Glutamatergic neuron (in vitro differentiated cells): ENCODE measurements around the gene AMN. TPM values are rescaled to one million over a fixed set of nuclear protein-coding genes. Genes with fewer than 3 reads are reported as not detected.
A peak's percentile ranks its signal among the peaks of the same experiment; 100 is the strongest.
"Not testable (repeated sequence)": the region's sequence is repeated elsewhere in the genome, so short reads cannot be mapped to it uniquely, and the experiment has no call there.

Experiments used
- DNase-seq: peaks from one replicate; pipeline ENCODE4 v3.0.0; 2022
- H3K27ac Mint-ChIP-seq: one replicate; pipeline ENCODE4 v1.8.0; 2020; ENCODE audit warnings: mild to moderate bottlenecking, mixed read lengths, inconsistent platforms; ENCODE audit not compliant: unreplicated experiment
- H3K27me3 Mint-ChIP-seq: one replicate; pipeline ENCODE4 v1.8.0; 2020; ENCODE audit warnings: mild to moderate bottlenecking, moderate library complexity, mixed read lengths, inconsistent platforms; ENCODE audit not compliant: unreplicated experiment
- H3K36me3 Mint-ChIP-seq: one replicate; pipeline ENCODE4 v1.8.0; 2020; ENCODE audit warnings: mild to moderate bottlenecking, mixed read lengths, inconsistent platforms; ENCODE audit not compliant: unreplicated experiment
- H3K4me1 Mint-ChIP-seq: one replicate; pipeline ENCODE4 v1.8.0; 2020; ENCODE audit warnings: mild to moderate bottlenecking, low read depth, mixed read lengths, inconsistent platforms; ENCODE audit not compliant: unreplicated experiment
- H3K4me3 Mint-ChIP-seq: one replicate; pipeline ENCODE4 v1.8.0; 2020; ENCODE audit warnings: mild to moderate bottlenecking, mixed read lengths, inconsistent platforms; ENCODE audit not compliant: unreplicated experiment
- H3K9me3 Mint-ChIP-seq: one replicate; pipeline ENCODE4 v1.8.0; 2020; ENCODE audit warnings: mild to moderate bottlenecking, moderate library complexity, mixed read lengths, inconsistent platforms; ENCODE audit not compliant: unreplicated experiment
- CTCF ChIP-seq: fragments of 200-600 bp; sonication (generic); IDR thresholded peaks from one replicate; pipeline ENCODE4 v1.5.0; 2021; ENCODE audit not compliant: partially characterized antibody, unreplicated experiment
- long read RNA-seq: library from polyadenylated mRNA; unstranded; transcript quantifications from one replicate; pipeline ENCODE4 v2.0.0, GENCODE V29; 2020; ENCODE audit not compliant: unreplicated experiment
- total RNA-seq: library from RNA; stranded (reverse); fragmentation: NEBNext Ultra II Directional; extraction: Animal tissue kit (Norgen Biotek cat#: 25700); gene quantifications from one replicate; pipeline ENCODE4 v1.2.1, GENCODE V29; 2021; ENCODE audit not compliant: unreplicated experiment

Gene AMN
- total RNA-seq = 0.34 TPM
- long read RNA-seq = 0 reads

GRCh38 chr14:102922490-102923200, at the start of gene AMN:
Gene AMN, plus strand, starts transcription at chr14:102922663. Its CDS starts 26 bp downstream, at chr14:102922689.
- H3K4me3 Mint-ChIP-seq = no peak within 1 kb of the TSS
- no peak for TF ChIP-seq CTCF
- no peaks in the 10 kb centered on the region for H3K36me3 Mint-ChIP-seq
- H3K27me3 Mint-ChIP-seq = peaks cover 8% of the 10 kb centered on the region
- peaks cover 3% of the 10 kb centered on the region for H3K4me1 Mint-ChIP-seq
- no peak within 1 kb of the TSS for H3K27ac Mint-ChIP-seq
- peaks cover 4% of the 10 kb centered on the region for H3K9me3 Mint-ChIP-seq
- no peak for DNase-seq

- no peak for DNase-seq
- Mint-ChIP-seq H3K27me3 (peaks cover 6% of the 10 kb centered on the region), H3K4me1 (peaks cover 11% of the 10 kb centered on the region), H3K27ac (no peak overlapping the region), H3K4me3 (no peak overlapping the region), H3K9me3 (peaks cover 3% of the 10 kb centered on the region), H3K36me3 (no peaks in the 10 kb centered on the region)
- no peak for TF ChIP-seq CTCF
Observed at GRCh38 chr14:102873131-102873530, 49.3 kb upstream of the AMN start.

- TF ChIP-seq CTCF = no peak
- H3K4me1 Mint-ChIP-seq = peaks cover 11% of the 10 kb centered on the region
- H3K27ac Mint-ChIP-seq = no peak overlapping the region
- no peaks in the 10 kb centered on the region for H3K36me3 Mint-ChIP-seq
- peaks cover 6% of the 10 kb centered on the region for H3K27me3 Mint-ChIP-seq
- peaks cover 3% of the 10 kb centered on the region for H3K9me3 Mint-ChIP-seq
- H3K4me3 Mint-ChIP-seq = no peak overlapping the region
- no peak for DNase-seq
Observed at GRCh38 chr14:102873546-102874061, 48.9 kb upstream of the AMN start.

GRCh38 chr14:102875652-102876051, 46.8 kb upstream of the AMN start:
- H3K36me3 Mint-ChIP-seq = no peaks in the 10 kb centered on the region
- peaks cover 4% of the 10 kb centered on the region for H3K27me3 Mint-ChIP-seq
- H3K4me3 Mint-ChIP-seq = peak overlapping the region; percentile 4
- no peak for TF ChIP-seq CTCF
- H3K27ac Mint-ChIP-seq = peak overlapping the region; percentile 81
- DNase-seq = no peak
- peaks cover 3% of the 10 kb centered on the region for H3K9me3 Mint-ChIP-seq
- H3K4me1 Mint-ChIP-seq = peaks cover 9% of the 10 kb centered on the region

- not testable (repeated sequence) for DNase-seq, H3K36me3 Mint-ChIP-seq, H3K9me3 Mint-ChIP-seq, H3K27ac Mint-ChIP-seq, H3K4me3 Mint-ChIP-seq, H3K27me3 Mint-ChIP-seq
- peaks cover 14% of the 10 kb centered on the region for H3K4me1 Mint-ChIP-seq
Observed at GRCh38 chr14:102877511-102877910, 45.0 kb upstream of the AMN start.
